ENCODE data around the gene FAM20B. TPM values are rescaled to one million over a fixed set of nuclear protein-coding genes. Genes with fewer than 3 reads are reported as not detected.

Gene FAM20B
- total and polyA plus RNA-seq, 10 donors = 5.8 to 38.0 (median 24.7) TPM

DNA sequence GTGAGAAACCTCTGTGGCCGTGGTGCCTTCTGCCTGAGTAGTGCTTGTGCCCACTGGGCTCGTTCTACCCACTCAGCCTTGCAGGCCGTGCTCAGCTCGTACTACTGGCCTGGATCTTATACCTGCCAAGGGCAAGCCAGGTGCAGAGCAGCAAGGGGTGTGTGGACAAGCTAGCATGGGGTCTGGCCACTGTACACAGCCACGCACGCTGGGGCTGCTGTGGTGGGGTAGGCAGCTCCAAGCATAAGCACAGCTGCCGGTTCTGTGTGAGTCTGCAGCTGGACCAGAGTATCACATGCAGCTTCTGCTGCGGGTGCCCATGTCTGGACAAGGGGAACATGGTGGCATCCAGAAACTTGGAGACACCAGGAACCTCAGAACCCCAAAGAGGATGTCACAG lies 16.4 kb downstream of the FAM20B start:
- TF ChIP-seq POLR2AphosphoS5 (IDR thresholded peaks at IDR 0.05) (no peak), POLR2A (IDR thresholded peaks at IDR 0.05) (no peak)
- TF ChIP-seq, protein P1, sequence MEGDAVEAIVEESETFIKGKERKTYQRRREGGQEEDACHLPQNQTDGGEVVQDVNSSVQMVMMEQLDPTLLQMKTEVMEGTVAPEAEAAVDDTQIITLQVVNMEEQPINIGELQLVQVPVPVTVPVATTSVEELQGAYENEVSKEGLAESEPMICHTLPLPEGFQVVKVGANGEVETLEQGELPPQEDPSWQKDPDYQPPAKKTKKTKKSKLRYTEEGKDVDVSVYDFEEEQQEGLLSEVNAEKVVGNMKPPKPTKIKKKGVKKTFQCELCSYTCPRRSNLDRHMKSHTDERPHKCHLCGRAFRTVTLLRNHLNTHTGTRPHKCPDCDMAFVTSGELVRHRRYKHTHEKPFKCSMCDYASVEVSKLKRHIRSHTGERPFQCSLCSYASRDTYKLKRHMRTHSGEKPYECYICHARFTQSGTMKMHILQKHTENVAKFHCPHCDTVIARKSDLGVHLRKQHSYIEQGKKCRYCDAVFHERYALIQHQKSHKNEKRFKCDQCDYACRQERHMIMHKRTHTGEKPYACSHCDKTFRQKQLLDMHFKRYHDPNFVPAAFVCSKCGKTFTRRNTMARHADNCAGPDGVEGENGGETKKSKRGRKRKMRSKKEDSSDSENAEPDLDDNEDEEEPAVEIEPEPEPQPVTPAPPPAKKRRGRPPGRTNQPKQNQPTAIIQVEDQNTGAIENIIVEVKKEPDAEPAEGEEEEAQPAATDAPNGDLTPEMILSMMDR (IDR thresholded peaks at IDR 0.05 in 8 of 11, conservative IDR thresholded peaks at IDR 0.05 in 3 of 11) = no peak
- intact Hi-C loops (cut with DNase I; ENCODE audit: low total_unique reads) = no loop called here
- Histone ChIP-seq H3K9me3 (no peaks in the 10 kb centered on the region), H3K27me3 (replicated peaks in 1 of 7) (no peaks in the 10 kb centered on the region), H3K4me3 (no peak overlapping the region), H3K4me1 (peaks cover 12 to 41% (median 22%) of the 10 kb centered on the region in 6 donors), H3K36me3 (peaks cover 0 to 17% (median 0%) of the 10 kb centered on the region in 6 donors), H3K27ac (no peak overlapping the region)
- WGBS, 5 donors = 95 to 99% (median 97%) methylated on average over 6 to 8 of the region's 8 CpGs
- no peak for DNase-seq

DNA sequence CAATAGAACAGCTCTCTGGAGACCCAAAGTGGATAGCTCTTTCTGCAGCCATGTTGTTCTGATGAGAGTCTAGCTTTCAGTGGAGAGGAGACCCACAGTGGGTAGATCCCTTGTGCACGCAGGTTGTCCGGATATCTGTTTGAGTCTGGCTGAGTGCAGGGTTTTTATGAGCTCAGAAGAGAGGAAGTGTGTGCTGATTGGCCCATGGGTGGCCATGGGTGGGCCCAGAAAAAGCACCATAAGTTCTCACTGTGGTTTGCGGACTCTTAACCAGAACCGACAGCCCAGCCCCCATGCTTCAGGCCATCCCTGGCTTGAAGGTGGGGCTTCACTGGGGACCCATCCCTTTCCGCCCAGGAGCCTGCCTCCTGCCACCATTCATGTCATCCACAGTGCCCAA lies 17.0 kb downstream of the FAM20B start:
- no peak overlapping the region for H3K4me3 ChIP-seq
- 84 to 99% (median 97%) methylated on average over 5 of the region's 5 CpGs for WGBS, 5 donors
- intact Hi-C loops (cut with DNase I; ENCODE audit: low total_unique reads) = no loop called here

DNA sequence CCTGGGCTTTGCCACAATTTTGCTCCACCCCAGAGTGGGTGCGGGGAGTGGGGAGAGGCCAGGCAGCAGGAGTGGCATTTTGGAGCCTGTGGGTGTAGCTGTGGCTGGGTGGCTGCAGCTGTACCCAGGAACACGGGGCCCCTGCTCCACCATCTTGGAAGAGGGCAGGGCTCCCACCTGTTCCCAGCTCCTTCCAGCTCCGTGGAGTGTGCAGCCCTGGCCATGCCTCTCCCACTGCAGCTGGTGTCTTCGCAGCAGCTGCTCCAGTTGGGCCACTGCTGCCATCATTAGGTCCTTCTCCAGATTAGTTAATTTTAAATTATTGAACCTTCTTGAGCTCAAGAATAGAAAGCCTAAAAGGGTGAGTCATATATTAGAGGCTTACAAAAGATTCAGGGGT lies 17.6 kb downstream of the FAM20B start:
- WGBS, 5 donors = 93 to 97% (median 93%) methylated on average over 4 of the region's 4 CpGs
- peaks cover 12 to 41% (median 20%) of the 10 kb centered on the region in 6 donors for H3K4me1 ChIP-seq
- no peak for DNase-seq
- no peak overlapping the region for H3K4me3 ChIP-seq
- no peak overlapping the region for H3K27ac ChIP-seq
- H3K9me3 ChIP-seq = no peaks in the 10 kb centered on the region
- intact Hi-C loops (cut with DNase I; ENCODE audit: low total_unique reads) = no loop called here
- no peak for TF ChIP-seq POLR2AphosphoS5 (IDR thresholded peaks at IDR 0.05)
- no peak for TF ChIP-seq POLR2A (IDR thresholded peaks at IDR 0.05)
- TF ChIP-seq, protein P1 (IDR thresholded peaks at IDR 0.05 in 8 of 11, conservative IDR thresholded peaks at IDR 0.05 in 3 of 11) = no peak
- H3K36me3 ChIP-seq = peaks cover 0 to 17% (median 0%) of the 10 kb centered on the region in 6 donors
- H3K27me3 ChIP-seq (replicated peaks in 1 of 7) = no peaks in the 10 kb centered on the region

More for the DNA sequence above, 17.0 kb downstream of the FAM20B start:
- no peak for DNase-seq
- H3K36me3 ChIP-seq = peaks cover 0 to 17% (median 0%) of the 10 kb centered on the region in 6 donors
- no peaks in the 10 kb centered on the region for H3K9me3 ChIP-seq
- peaks cover 13 to 41% (median 21%) of the 10 kb centered on the region in 6 donors for H3K4me1 ChIP-seq
- H3K27ac ChIP-seq = no peak overlapping the region
- H3K27me3 ChIP-seq (replicated peaks in 1 of 7) = no peaks in the 10 kb centered on the region
- TF ChIP-seq POLR2AphosphoS5 (IDR thresholded peaks at IDR 0.05) (no peak), POLR2A (IDR thresholded peaks at IDR 0.05) (no peak)
- TF ChIP-seq, protein P1 (IDR thresholded peaks at IDR 0.05 in 8 of 11, conservative IDR thresholded peaks at IDR 0.05 in 3 of 11) = no peak

DNA sequence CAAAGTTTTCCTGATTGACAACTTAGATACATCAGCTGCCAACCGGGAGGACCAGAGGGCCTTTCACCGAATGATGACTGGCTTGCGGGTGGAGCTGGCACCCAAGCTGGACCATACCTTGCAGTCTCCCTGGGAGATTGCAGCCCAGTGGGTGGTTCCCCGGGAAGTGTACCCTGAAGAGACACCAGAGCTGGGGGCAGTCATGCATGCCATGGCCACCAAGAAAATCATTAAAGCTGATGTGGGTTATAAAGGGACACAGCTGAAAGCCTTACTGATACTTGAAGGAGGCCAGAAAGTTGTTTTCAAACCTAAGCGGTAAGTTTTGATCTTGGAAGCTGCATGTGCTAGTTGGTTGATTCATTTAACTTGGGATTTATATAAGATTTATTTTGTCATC lies 18.2 kb downstream of the FAM20B start:
- intact Hi-C loops (cut with DNase I; ENCODE audit: low total_unique reads) = no loop called here
- H3K9me3 ChIP-seq = no peaks in the 10 kb centered on the region
- TF ChIP-seq, protein P1 (IDR thresholded peaks at IDR 0.05 in 8 of 11, conservative IDR thresholded peaks at IDR 0.05 in 3 of 11) = no peak
- TF ChIP-seq POLR2A (IDR thresholded peaks at IDR 0.05) (no peak), POLR2AphosphoS5 (IDR thresholded peaks at IDR 0.05) (no peak)
- H3K27ac ChIP-seq = no peak overlapping the region
- H3K4me3 ChIP-seq = no peak overlapping the region
- WGBS, 5 donors = 90 to 98% (median 95%) methylated on average over 5 of the region's 5 CpGs
- DNase-seq = no peak
- H3K27me3 ChIP-seq (replicated peaks in 1 of 7) = no peaks in the 10 kb centered on the region
- peaks cover 6 to 34% (median 14%) of the 10 kb centered on the region in 6 donors for H3K4me1 ChIP-seq
- H3K36me3 ChIP-seq = peaks cover 0 to 17% (median 0%) of the 10 kb centered on the region in 6 donors

Data from spleen (tissue), 11 donors.